Testis (tissue), 3 donors: ENCODE measurements around the gene MYO3A. TPM values are rescaled to one million over a fixed set of nuclear protein-coding genes. Genes with fewer than 3 reads are reported as not detected.

ENCODE experiments used
- DNase-seq: peaks from one replicate; pipeline ENCODE4 v3.0.0-alpha.2; 2019
- H3K27ac ChIP-seq, 2 donors: fragments of 200-600 bp; sonication (generic); one replicate each; pipeline ENCODE4 v1.5.1; 2019
- H3K27me3 ChIP-seq: fragments of 200-600 bp; sonication (generic); one replicate; pipeline ENCODE4 v1.5.1; 2019
- H3K36me3 ChIP-seq: fragments of 200-600 bp; sonication (generic); one replicate; pipeline ENCODE4 v1.5.1; 2017; ENCODE audit warnings: low read depth; ENCODE audit errors: missing control alignments
- H3K4me1 ChIP-seq: fragments of 200-600 bp; sonication (generic); one replicate; pipeline ENCODE4 v1.5.1; 2019
- H3K4me3 ChIP-seq, 2 donors: fragments of 200-600 bp; sonication (generic); one replicate each; pipeline ENCODE4 v1.5.1; 2017 to 2019
- H3K9me3 ChIP-seq: fragments of 200-600 bp; sonication (generic); one replicate; pipeline ENCODE4 v1.5.1; 2017
- CTCF ChIP-seq, 3 experiments: fragments of 450-650 bp in 2 of 3; fragments of 200-600 bp in 1 of 3; sonication (generic) in 1 of 3; IDR thresholded peaks; one replicate each; pipeline ENCODE4 v1.5.1; 2016 to 2019; ENCODE audit warnings: antibody characterized with exemption in 3 of 3, mild to moderate bottlenecking in 2 of 3, moderate library complexity in 1 of 3
- POLR2A ChIP-seq: fragments of 450-650 bp; IDR thresholded peaks from one replicate; pipeline ENCODE4 v1.6.1; 2017; ENCODE audit warnings: antibody characterized with exemption, mild to moderate bottlenecking, moderate library complexity
- WGBS, 2 donors: methylation state at CpG; one replicate each; pipeline ENCODE4 v1.1.5; 2018; 5-methylcytosine and 5-hydroxymethylcytosine counted together
- intact Hi-C: fragments of 100-400 bp; cut with DNase I; formaldehyde crosslinking; loops from one replicate; pipeline ENCODE4 v1.15.1; 2023; ENCODE audit warnings: low total_unique reads
- polyA plus RNA-seq: library from polyadenylated mRNA; stranded (reverse); fragments of 350-450 nt; fragmentation: Illumina TruSeq; extraction: RNeasy Lipid Tissue Mini Kit (QIAGEN cat#74804); gene quantifications from one replicate; pipeline ENCODE4 v1.2.3, GENCODE V29; 2014; ENCODE audit warnings: low read depth, low replicate concordance; ENCODE audit not compliant: insufficient read depth
- total RNA-seq, 2 donors: library from RNA; depleted of rRNA; stranded (reverse); fragments of >200 nt; gene quantifications; one replicate each; pipeline ENCODE4 v1.2.3, GENCODE V29; 2016

MYO3A gene
- total and polyA plus RNA-seq, 3 donors from 2014 or later, result 8.7 to 21.1 (median 9.5) TPM

GRCh38 chr10:26085549-26085948, 151.5 kb downstream of the MYO3A start:
- H3K27ac ChIP-seq, result no peak overlapping the region
- 47 to 60% methylated on average over 2 to 3 of the region's 3 CpGs for WGBS, 2 donors
- no peaks in the 10 kb centered on the region for H3K27me3 ChIP-seq
- H3K4me1 ChIP-seq, result no peaks in the 10 kb centered on the region
- no peaks in the 10 kb centered on the region for H3K36me3 ChIP-seq
- DNase-seq, result no peak
- intact Hi-C loops, result no loop called here
- no peak overlapping the region for H3K4me3 ChIP-seq
- H3K9me3 ChIP-seq, result no peaks in the 10 kb centered on the region
- TF ChIP-seq CTCF (IDR thresholded peaks at IDR 0.05) (no peak), POLR2A (no peak)

- Histone ChIP-seq H3K27ac (no peak overlapping the region), H3K27me3 (no peaks in the 10 kb centered on the region), H3K4me3 (no peak overlapping the region), H3K4me1 (no peaks in the 10 kb centered on the region), H3K36me3 (no peaks in the 10 kb centered on the region), H3K9me3 (no peaks in the 10 kb centered on the region)
- intact Hi-C loops, result no loop called here
- DNase-seq, result no peak
- TF ChIP-seq CTCF (IDR thresholded peaks at IDR 0.05) (no peak), POLR2A (no peak)
- WGBS, 2 donors, result 91% methylated on average over 3 of the region's 3 CpGs
Observed at GRCh38 chr10:26087666-26088065, 153.6 kb downstream of the MYO3A start.

- TF ChIP-seq CTCF (IDR thresholded peaks at IDR 0.05) (no peak), POLR2A (no peak)
- Histone ChIP-seq H3K4me3 (no peak overlapping the region), H3K27me3 (no peaks in the 10 kb centered on the region), H3K36me3 (no peaks in the 10 kb centered on the region), H3K27ac (no peak overlapping the region), H3K9me3 (no peaks in the 10 kb centered on the region), H3K4me1 (peaks cover 2% of the 10 kb centered on the region)
- 90 to 91% methylated on average over 5 of the region's 5 CpGs for WGBS, 2 donors
- DNase-seq, result no peak
- intact Hi-C loops, result no loop called here
Observed at GRCh38 chr10:26090026-26090425, 156.0 kb downstream of the MYO3A start.

- H3K4me3 ChIP-seq, result no peak overlapping the region
- intact Hi-C loops, result no loop called here
- TF ChIP-seq CTCF (IDR thresholded peaks at IDR 0.05), result no peak
- TF ChIP-seq POLR2A, result no peak
Observed at GRCh38 chr10:26090762-26091161, 156.7 kb downstream of the MYO3A start.

DNA sequence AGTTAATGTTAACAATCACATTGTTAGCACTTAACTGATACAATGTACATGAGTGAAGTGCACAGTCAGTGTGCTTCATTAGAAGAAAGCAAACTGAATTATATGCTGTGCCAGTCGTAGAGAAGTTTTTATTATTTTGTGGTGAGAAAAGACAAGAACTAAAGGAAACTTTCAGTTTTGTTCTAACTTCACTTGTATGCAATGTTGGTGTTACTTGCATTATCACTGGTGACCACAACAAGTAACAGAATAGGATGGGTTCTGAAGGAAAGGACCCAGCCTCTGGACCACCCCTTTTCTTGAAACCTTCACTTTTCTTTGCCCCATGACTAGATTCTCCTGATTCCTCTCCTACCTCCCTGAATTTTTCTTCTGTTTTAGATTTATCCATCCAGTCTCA, 159.2 kb downstream of the MYO3A start:
- H3K27ac ChIP-seq, result no peak overlapping the region
- H3K4me3 ChIP-seq, result no peak overlapping the region
- no peak for DNase-seq
- peaks cover 2% of the 10 kb centered on the region for H3K4me1 ChIP-seq
- TF ChIP-seq CTCF (IDR thresholded peaks at IDR 0.05) (no peak), POLR2A (no peak)
- 48 to 50% methylated on average over 1 of the region's 1 CpG for WGBS, 2 donors
- no peaks in the 10 kb centered on the region for H3K27me3 ChIP-seq
- intact Hi-C loops, result no loop called here
- no peaks in the 10 kb centered on the region for H3K36me3 ChIP-seq
- H3K9me3 ChIP-seq, result no peaks in the 10 kb centered on the region

More at GRCh38 chr10:26090762-26091161, 156.7 kb downstream of the MYO3A start:
- no peaks in the 10 kb centered on the region for H3K27me3 ChIP-seq
- no peaks in the 10 kb centered on the region for H3K9me3 ChIP-seq
- H3K36me3 ChIP-seq, result no peaks in the 10 kb centered on the region
- no peak overlapping the region for H3K27ac ChIP-seq
- peaks cover 2% of the 10 kb centered on the region for H3K4me1 ChIP-seq
- DNase-seq, result no peak
- 81 to 100% methylated on average over 1 of the region's 1 CpG for WGBS, 2 donors
